ENCODE data around the gene SSUH2.
A peak's percentile ranks its signal among the peaks of the same experiment; 100 is the strongest.

The SSUH2 gene

GRCh38 chr3:8665407-8665896 lies 20.9 kb upstream of the SSUH2 start:
- no peak for TF ChIP-seq CTCF (IDR thresholded peaks at IDR 0.05)

- TF ChIP-seq CTCF (IDR thresholded peaks at IDR 0.05), result peak; percentile 67
Observed at GRCh38 chr3:8663177-8664061, 18.8 kb upstream of the SSUH2 start.

- no peak for TF ChIP-seq CTCF (IDR thresholded peaks at IDR 0.05)
Observed at GRCh38 chr3:8662594-8662993, 18.0 kb upstream of the SSUH2 start.

- no peak for TF ChIP-seq CTCF (IDR thresholded peaks at IDR 0.05)
Observed at GRCh38 chr3:8660175-8661118, 15.8 kb upstream of the SSUH2 start.

- TF ChIP-seq CTCF (IDR thresholded peaks at IDR 0.05), result no peak
Observed at GRCh38 chr3:8659242-8659641, 14.6 kb upstream of the SSUH2 start.

GRCh38 chr3:8658306-8659212 lies 14.0 kb upstream of the SSUH2 start:
- TF ChIP-seq CTCF (IDR thresholded peaks at IDR 0.05), result no peak

Measured in LNCAP (cell line).